Caki2 (cell line): ENCODE results near the gene TSPYL4. TPM values are rescaled to one million over a fixed set of nuclear protein-coding genes. Genes with fewer than 3 reads are reported as not detected.

Experiments
- DNase-seq: peaks from one replicate; pipeline ENCODE4 v3.0.0-alpha.2; 2015; ENCODE audit warnings: low read depth
- in situ Hi-C: cut with HindIII; loops from 2 replicates; pipeline ENCODE4 v1.10.0; 2016; ENCODE audit warnings: low sequenced_read_pairs, low pct_unique_long_range_greater_than_20kb, mixed read lengths
- total RNA-seq: library from RNA; depleted of rRNA; stranded (reverse); fragments of >200 nt; shearing (Covaris generic); gene quantifications from 2 replicates; pipeline ENCODE4 v1.2.3, GENCODE V29; 2014; ENCODE audit warnings: low replicate concordance

The TSPYL4 gene
- total RNA-seq, 1 experiment from 2014 or later = 3.4 TPM

GRCh38 chr6:116278854-116279231 is 25.0 kb upstream of the TSPYL4 start:
- in situ Hi-C loops = no loop called here
- no peak for DNase-seq

- peak; percentile 2 for DNase-seq
- in situ Hi-C loops = no loop called here
Observed at GRCh38 chr6:116278481-116278829, 24.6 kb upstream of the TSPYL4 start.

- in situ Hi-C loops = no loop called here
- no peak for DNase-seq
Observed at GRCh38 chr6:116277124-116277523, 23.2 kb upstream of the TSPYL4 start.

- in situ Hi-C loops = no loop called here
- no peak for DNase-seq
Observed at GRCh38 chr6:116271149-116271708, 17.4 kb upstream of the TSPYL4 start.

- peak; percentile 52 for DNase-seq
Observed at GRCh38 chr6:116268589-116269293, 14.9 kb upstream of the TSPYL4 start.

GRCh38 chr6:116267836-116268588 is 14.1 kb upstream of the TSPYL4 start:
- DNase-seq = no peak
- in situ Hi-C loops = no loop called here

More at GRCh38 chr6:116268589-116269293, 14.9 kb upstream of the TSPYL4 start:
- in situ Hi-C loops = no loop called here

- no peak for DNase-seq
- in situ Hi-C loops = no loop called here
Observed at GRCh38 chr6:116266803-116267202, 12.9 kb upstream of the TSPYL4 start.

- in situ Hi-C loops = no loop called here
- no peak for DNase-seq
Observed at GRCh38 chr6:116265041-116265829, 11.4 kb upstream of the TSPYL4 start.

GRCh38 chr6:116263353-116263752 is 9.5 kb upstream of the TSPYL4 start:
- no peak for DNase-seq
- in situ Hi-C loops = no loop called here

- no peak for DNase-seq
- in situ Hi-C loops = no loop called here
Observed at GRCh38 chr6:116258520-116258919, 4.6 kb upstream of the TSPYL4 start.

- in situ Hi-C loops = no loop called here
- no peak for DNase-seq
Observed at GRCh38 chr6:116256694-116257093, 2.8 kb upstream of the TSPYL4 start.

- in situ Hi-C loops = no loop called here
Observed at GRCh38 chr6:116255246-116255800, 1.4 kb upstream of the TSPYL4 start.

GRCh38 chr6:116254297-116255056 is 602 bp upstream of the TSPYL4 start:
- no peak for DNase-seq
- in situ Hi-C loops = no loop called here

More at GRCh38 chr6:116255246-116255800, 1.4 kb upstream of the TSPYL4 start:
- no peak for DNase-seq

- no peak for DNase-seq
- in situ Hi-C loops = no loop called here
Observed at GRCh38 chr6:116253188-116253504, 729 bp downstream of the TSPYL4 start.

GRCh38 chr6:116251568-116252384 is 2.1 kb downstream of the TSPYL4 start:
- DNase-seq = no peak
- in situ Hi-C loops = no loop called here

GRCh38 chr6:116248577-116248976 is 5.3 kb downstream of the TSPYL4 start:
- DNase-seq = no peak
- in situ Hi-C loops = no loop called here

- in situ Hi-C loops = no loop called here
- no peak for DNase-seq
Observed at GRCh38 chr6:116247285-116247684, 6.6 kb downstream of the TSPYL4 start.
